ENCODE results near the gene MINDY4. TPM values are rescaled to one million over a fixed set of nuclear protein-coding genes. Genes with fewer than 3 reads are reported as not detected.

MINDY4 gene
- total RNA-seq, 1 experiment from 2014 or later, result 9.2 TPM

DNA sequence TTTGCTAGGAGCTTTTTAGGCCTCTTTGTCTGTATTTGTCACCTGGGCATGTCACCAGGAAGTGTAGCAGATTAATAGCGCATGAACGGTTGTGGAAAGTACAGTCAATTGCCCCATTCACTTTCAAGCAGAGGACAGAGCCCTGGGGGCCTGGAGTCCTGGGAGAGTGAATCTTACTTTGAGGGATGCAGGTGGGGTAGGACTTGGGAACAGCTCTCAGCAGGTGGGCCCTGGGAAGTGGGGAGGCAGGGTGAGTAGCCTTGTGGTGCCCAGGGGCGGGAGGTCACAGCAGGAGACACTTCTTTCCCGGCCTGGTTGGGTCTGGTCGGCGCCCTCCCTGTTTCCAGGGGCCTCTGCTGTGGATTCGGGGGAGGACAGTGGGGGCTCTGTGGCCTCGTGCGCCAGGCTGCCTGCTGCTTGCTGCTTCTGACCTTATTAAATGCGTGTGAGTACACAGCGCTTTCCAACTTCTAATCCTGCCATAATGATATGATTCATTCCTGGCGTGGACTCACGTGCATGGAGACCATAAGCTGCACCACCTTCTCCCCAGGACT lies 88.8 kb downstream of the MINDY4 start:
- intact Hi-C loops (cut with micrococcal nuclease), result no loop called here
- H3K36me3 Mint-ChIP-seq (ENCODE audit: insufficient read depth, unreplicated experiment), result peaks cover 24% of the 10 kb centered on the region
- TF ChIP-seq, protein P1, sequence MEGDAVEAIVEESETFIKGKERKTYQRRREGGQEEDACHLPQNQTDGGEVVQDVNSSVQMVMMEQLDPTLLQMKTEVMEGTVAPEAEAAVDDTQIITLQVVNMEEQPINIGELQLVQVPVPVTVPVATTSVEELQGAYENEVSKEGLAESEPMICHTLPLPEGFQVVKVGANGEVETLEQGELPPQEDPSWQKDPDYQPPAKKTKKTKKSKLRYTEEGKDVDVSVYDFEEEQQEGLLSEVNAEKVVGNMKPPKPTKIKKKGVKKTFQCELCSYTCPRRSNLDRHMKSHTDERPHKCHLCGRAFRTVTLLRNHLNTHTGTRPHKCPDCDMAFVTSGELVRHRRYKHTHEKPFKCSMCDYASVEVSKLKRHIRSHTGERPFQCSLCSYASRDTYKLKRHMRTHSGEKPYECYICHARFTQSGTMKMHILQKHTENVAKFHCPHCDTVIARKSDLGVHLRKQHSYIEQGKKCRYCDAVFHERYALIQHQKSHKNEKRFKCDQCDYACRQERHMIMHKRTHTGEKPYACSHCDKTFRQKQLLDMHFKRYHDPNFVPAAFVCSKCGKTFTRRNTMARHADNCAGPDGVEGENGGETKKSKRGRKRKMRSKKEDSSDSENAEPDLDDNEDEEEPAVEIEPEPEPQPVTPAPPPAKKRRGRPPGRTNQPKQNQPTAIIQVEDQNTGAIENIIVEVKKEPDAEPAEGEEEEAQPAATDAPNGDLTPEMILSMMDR (IDR thresholded peaks at IDR 0.05; ENCODE audit: unreplicated experiment), result no peak
- H3K4me1 Mint-ChIP-seq (ENCODE audit: insufficient read depth, unreplicated experiment), result no peaks in the 10 kb centered on the region
- no peak overlapping the region for H3K27ac Mint-ChIP-seq (ENCODE audit: low read depth, unreplicated experiment)
- H3K4me3 Mint-ChIP-seq (ENCODE audit: unreplicated experiment), result no peak overlapping the region
- H3K27me3 Mint-ChIP-seq (ENCODE audit: insufficient read depth, unreplicated experiment), result no peaks in the 10 kb centered on the region
- no TSS peak for BruUV-seq (replicated peaks)
- CTCF ChIA-PET, result interaction anchor here (1.6 kb wide), 1 partner anchor 262 kb away, joined by 3 read pairs; no protein-coding TSS in a partner anchor
- DNase-seq (ENCODE audit: unreplicated experiment), result no peak
- no peaks in the 10 kb centered on the region for H3K9me3 Mint-ChIP-seq (ENCODE audit: unreplicated experiment)
- POLR2A ChIA-PET, result no interaction called here

DNA sequence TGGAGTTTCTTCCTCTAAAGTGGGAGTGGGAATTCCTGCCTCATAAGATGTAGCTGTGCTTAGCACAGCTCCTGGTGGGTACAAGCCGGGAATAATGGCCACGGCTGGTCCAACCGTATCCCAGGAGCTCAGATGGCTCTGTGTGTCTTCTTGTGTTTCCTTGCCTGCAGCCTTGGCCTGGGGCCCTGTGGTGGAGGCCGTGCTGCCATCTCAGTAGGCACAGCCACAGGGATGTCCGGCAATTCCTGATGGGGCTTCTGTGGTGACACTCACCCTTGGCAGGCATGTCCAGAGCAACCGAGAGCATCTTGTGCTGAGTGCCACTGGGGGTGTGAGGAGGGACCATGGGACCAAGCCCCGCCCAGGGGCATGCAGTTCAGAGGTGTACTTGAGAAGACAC lies 90.4 kb downstream of the MINDY4 start:
- no peak overlapping the region for H3K4me3 Mint-ChIP-seq (ENCODE audit: unreplicated experiment)
- DNase-seq (ENCODE audit: unreplicated experiment), result no peak
- H3K27ac Mint-ChIP-seq (ENCODE audit: low read depth, unreplicated experiment), result no peak overlapping the region
- no peaks in the 10 kb centered on the region for H3K4me1 Mint-ChIP-seq (ENCODE audit: insufficient read depth, unreplicated experiment)
- ChIA-PET CTCF (interaction anchor here (0.6 kb wide), 1 partner anchor 69 kb away, joined by 3 read pairs; no protein-coding TSS in a partner anchor), POLR2A (no interaction called here)
- no peaks in the 10 kb centered on the region for H3K27me3 Mint-ChIP-seq (ENCODE audit: insufficient read depth, unreplicated experiment)
- H3K9me3 Mint-ChIP-seq (ENCODE audit: unreplicated experiment), result no peaks in the 10 kb centered on the region
- intact Hi-C loops (cut with micrococcal nuclease), result no loop called here
- peaks cover 19% of the 10 kb centered on the region for H3K36me3 Mint-ChIP-seq (ENCODE audit: insufficient read depth, unreplicated experiment)
- TF ChIP-seq, protein P1 (IDR thresholded peaks at IDR 0.05; ENCODE audit: unreplicated experiment), result no peak
- no TSS peak for BruUV-seq (replicated peaks)

DNA sequence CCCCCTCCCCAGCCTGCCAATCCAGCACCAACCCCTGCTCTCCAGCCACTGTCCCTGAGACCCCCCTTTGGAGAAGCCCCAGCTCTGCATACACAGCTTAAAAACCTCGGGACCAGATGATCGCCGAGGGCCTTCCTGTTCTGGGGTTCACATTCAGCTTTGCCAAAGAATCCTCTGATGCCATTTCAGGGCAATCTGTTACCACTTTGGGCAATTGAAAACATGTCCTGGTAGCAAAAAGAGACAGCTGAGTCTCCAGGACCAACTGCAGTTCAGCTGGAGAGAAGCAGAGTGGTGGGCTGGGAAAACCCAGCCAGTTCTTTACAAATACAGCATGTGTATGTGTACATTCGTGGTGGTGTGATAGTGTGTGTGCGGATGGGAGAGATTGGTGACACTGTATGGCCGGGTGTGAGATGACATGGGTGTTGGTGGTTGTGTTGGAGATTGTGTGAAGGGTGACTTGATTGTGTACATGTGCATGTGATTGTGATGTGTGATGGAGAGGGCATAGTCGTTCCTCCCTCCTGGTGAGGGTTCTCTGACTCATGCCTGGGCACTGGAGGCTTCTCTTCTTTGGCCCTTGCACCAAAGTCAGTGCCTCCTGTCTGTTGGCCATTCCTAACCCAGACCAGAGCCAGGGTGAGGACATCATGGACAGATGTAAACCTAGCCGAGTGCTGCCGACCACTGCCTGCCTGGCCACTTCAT lies 91.9 kb downstream of the MINDY4 start:
- TF ChIP-seq, protein P1 (IDR thresholded peaks at IDR 0.05; ENCODE audit: unreplicated experiment), result no peak
- H3K4me1 Mint-ChIP-seq (ENCODE audit: insufficient read depth, unreplicated experiment), result no peaks in the 10 kb centered on the region
- POLR2A ChIA-PET, result no interaction called here
- H3K27ac Mint-ChIP-seq (ENCODE audit: low read depth, unreplicated experiment), result no peak overlapping the region
- DNase-seq (ENCODE audit: unreplicated experiment), result no peak
- no peaks in the 10 kb centered on the region for H3K9me3 Mint-ChIP-seq (ENCODE audit: unreplicated experiment)
- H3K27me3 Mint-ChIP-seq (ENCODE audit: insufficient read depth, unreplicated experiment), result no peaks in the 10 kb centered on the region
- intact Hi-C loops (cut with micrococcal nuclease), result no loop called here
- CTCF ChIA-PET, result interaction anchor here (0.6 to 1.0 kb wide), 2 partner anchors 92 to 510 kb away, joined by 3 to 4 read pairs; partner anchors contain the start of gene MINDY4
- no peak overlapping the region for H3K4me3 Mint-ChIP-seq (ENCODE audit: unreplicated experiment)
- H3K36me3 Mint-ChIP-seq (ENCODE audit: insufficient read depth, unreplicated experiment), result peaks cover 6% of the 10 kb centered on the region
- no TSS peak for BruUV-seq (replicated peaks)

DNA sequence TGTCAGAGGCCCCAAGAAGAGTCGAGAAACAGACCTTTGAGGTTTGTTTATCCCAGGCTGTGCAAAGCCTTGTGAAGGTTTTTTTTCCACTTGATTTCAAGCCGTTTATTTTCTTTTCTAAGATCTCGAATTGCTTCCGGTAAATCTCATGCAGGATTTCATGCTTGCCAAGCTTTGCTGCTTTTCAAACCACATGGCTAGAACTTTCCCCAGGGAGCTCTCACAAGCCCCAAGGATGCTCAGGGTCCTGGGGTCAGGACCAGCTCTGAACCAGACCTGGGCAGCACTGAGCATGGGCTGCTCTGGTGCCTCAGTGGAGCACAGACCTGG lies 92.5 kb downstream of the MINDY4 start:
- TF ChIP-seq, protein P1 (IDR thresholded peaks at IDR 0.05; ENCODE audit: unreplicated experiment), result no peak
- no peaks in the 10 kb centered on the region for H3K9me3 Mint-ChIP-seq (ENCODE audit: unreplicated experiment)
- ChIA-PET POLR2A (no interaction called here), CTCF (interaction anchor here (1.0 kb wide), 1 partner anchor 93 kb away, joined by 4 read pairs; the partner anchor contains the start of gene MINDY4)
- H3K27ac Mint-ChIP-seq (ENCODE audit: low read depth, unreplicated experiment), result no peak overlapping the region
- intact Hi-C loops (cut with micrococcal nuclease), result no loop called here
- H3K4me3 Mint-ChIP-seq (ENCODE audit: unreplicated experiment), result no peak overlapping the region
- no peaks in the 10 kb centered on the region for H3K27me3 Mint-ChIP-seq (ENCODE audit: insufficient read depth, unreplicated experiment)
- no peaks in the 10 kb centered on the region for H3K4me1 Mint-ChIP-seq (ENCODE audit: insufficient read depth, unreplicated experiment)
- no peak for DNase-seq (ENCODE audit: unreplicated experiment)
- peaks cover 6% of the 10 kb centered on the region for H3K36me3 Mint-ChIP-seq (ENCODE audit: insufficient read depth, unreplicated experiment)
- BruUV-seq (replicated peaks), result no TSS peak

All from MCF 10A (cell line).